HepG2 (cell line): ENCODE results near the gene DAB2IP. TPM values are rescaled to one million over a fixed set of nuclear protein-coding genes. Genes with fewer than 3 reads are reported as not detected.
A peak's percentile ranks its signal among the peaks of the same experiment; 100 is the strongest.

Experiments
- ATAC-seq: fragments of 200-7000 bp; cut with Tn5 transposase; 3 replicates; pipeline ENCODE4 v1.9.1; 2020; ENCODE audit warnings: mild to moderate bottlenecking, moderate library complexity
- BruUV-seq: library from RNA; stranded (reverse); fragments of 400-500 nt; replicated peaks from 2 replicates; lab custom pipeline; 2021; lab: Mats Ljungman, UMichigan
- CTCF ChIA-PET: fragments of 300-600 bp; formaldehyde crosslinking; extraction: SDS; loops from one replicate; lab custom pipeline; 2021; ENCODE audit warnings: low total read pairs, inconsistent platforms, low intra/inter-chr PET ratio; lab: Yijun Ruan, JAX
- POLR2A ChIA-PET: fragments of 350-600 bp; sonication (Branson Sonifier 250); formaldehyde crosslinking; loops from one replicate; lab custom pipeline; 2020; ENCODE audit warnings: antibody characterized with exemption, inconsistent platforms; lab: Yijun Ruan, JAX
- DNase-seq: peaks from one replicate; pipeline ENCODE4 v3.0.0-alpha.2; 2015; ENCODE audit warnings: low spot score
- FAIRE-seq: peaks from 3 replicates; lab custom pipeline; 2011; peaks lifted over from hg19 to GRCh38; lab: Jason Lieb, UNC
- H2AFZ ChIP-seq: one replicate; pipeline ENCODE4 v1.6.1; 2011; ENCODE audit warnings: low read length, inconsistent platforms
- H3K27ac ChIP-seq: fragments of 300-600 bp; 3 replicates; pipeline ENCODE4 v1.8.0; 2011; ENCODE audit warnings: mixed run types, mild to moderate bottlenecking, mixed read lengths, low read length, inconsistent platforms; ENCODE audit not compliant: insufficient read depth; ENCODE audit errors: extremely low read length
- H3K27me3 ChIP-seq, 2 experiments: fragments of 200-600 bp in 1 of 2; 2 replicates in 1 of 2; 3 replicates in 1 of 2; pipeline versions ENCODE4 v1.6.0 to v1.8.0; 2011; ENCODE audit warnings: low read length in 2 of 2, mild to moderate bottlenecking in 2 of 2, moderate library complexity in 2 of 2, inconsistent platforms in 1 of 2; ENCODE audit not compliant: insufficient read depth in 2 of 2, control insufficient read depth in 1 of 2
- H3K36me3 ChIP-seq, 2 experiments: fragments of 200-600 bp in 1 of 2; replicated peaks in 1 of 2; 2 replicates in 1 of 2; 3 replicates in 1 of 2; pipeline versions ENCODE4 v1.5.1 to v1.8.0; 2011; ENCODE audit warnings: low read length in 2 of 2, inconsistent platforms in 1 of 2; ENCODE audit not compliant: insufficient read depth in 2 of 2, control insufficient read depth in 1 of 2
- H3K4me1 ChIP-seq: 2 replicates; pipeline ENCODE4 v1.5.1; 2012; ENCODE audit warnings: low read length, inconsistent platforms; ENCODE audit not compliant: insufficient read depth
- H3K4me2 ChIP-seq: 2 replicates; pipeline ENCODE4 v1.6.0; 2011; ENCODE audit warnings: low read depth, low read length, inconsistent platforms
- H3K4me3 ChIP-seq, 3 experiments: fragments of 200-600 bp in 1 of 3; sonication (generic), shearing (Covaris generic) in 1 of 3; replicated peaks in 1 of 3; 2 replicates each; pipeline ENCODE4 v1.5.1; 2011 to 2016; ENCODE audit warnings: low read length in 3 of 3, inconsistent platforms in 2 of 3, low read depth in 2 of 3, mild to moderate bottlenecking in 2 of 3, control low read depth in 1 of 3, mixed read lengths in 1 of 3; ENCODE audit not compliant: insufficient read depth in 1 of 3
- H3K79me2 ChIP-seq: one replicate; pipeline ENCODE4 v1.6.1; 2011; ENCODE audit warnings: low read length, inconsistent platforms; ENCODE audit not compliant: insufficient read depth
- H3K9ac ChIP-seq: 2 replicates; pipeline ENCODE4 v1.6.0; 2011; ENCODE audit warnings: mild to moderate bottlenecking, low read depth, low read length, inconsistent platforms; ENCODE audit not compliant: insufficient read depth
- H3K9me3 ChIP-seq: 2 replicates; pipeline ENCODE4 v1.5.1; 2012; ENCODE audit warnings: mild to moderate bottlenecking, low read length
- H4K20me1 ChIP-seq: 2 replicates; pipeline ENCODE4 v1.6.0; 2011; ENCODE audit warnings: inconsistent platforms, mild to moderate bottlenecking, low read length, moderate library complexity; ENCODE audit not compliant: insufficient read depth
- EHMT2 ChIP-seq: fragments of 200-600 bp; sonication (generic); IDR thresholded peaks from 2 replicates; pipeline ENCODE4 v1.7.0; 2017; ENCODE audit warnings: antibody characterized with exemption, low read depth, low read length, borderline replicate concordance
- FOXK2 ChIP-seq: fragments of 450-650 bp; IDR thresholded peaks from 2 replicates; pipeline ENCODE4 v1.6.1; 2016
- HMGA1 ChIP-seq: sonication (generic); formaldehyde crosslinking; conservative IDR thresholded peaks from 2 replicates; pipeline ENCODE4 v1.4.0; 2020; ENCODE audit warnings: missing genetic modification reagents
- IKZF1 ChIP-seq: fragments of 450-650 bp; IDR thresholded peaks from 2 replicates; pipeline ENCODE4 v1.7.1; 2016
- JUND ChIP-seq: sonication (generic); formaldehyde crosslinking; IDR thresholded peaks from 2 replicates; pipeline ENCODE4 v1.8.0; 2022; ENCODE audit warnings: mild to moderate bottlenecking, missing genetic modification reagents
- MAF1 ChIP-seq: sonication (generic); formaldehyde crosslinking; IDR thresholded peaks from 2 replicates; pipeline ENCODE4 v1.5.0; 2020; ENCODE audit warnings: missing genetic modification reagents, borderline replicate concordance
- MLXIP ChIP-seq: sonication (generic); formaldehyde crosslinking; IDR thresholded peaks from 2 replicates; pipeline ENCODE4 v1.9.0; 2021; ENCODE audit warnings: missing genetic modification reagents, borderline replicate concordance
- SNAPC2 ChIP-seq: sonication (generic); formaldehyde crosslinking; IDR thresholded peaks from 2 replicates; pipeline ENCODE4 v1.8.1; 2022; ENCODE audit warnings: mild to moderate bottlenecking, missing genetic modification reagents
- SYNCRIP ChIP-seq: fragments of 200-400 bp; formaldehyde crosslinking; IDR thresholded peaks from 2 replicates; pipeline ENCODE4 v1.6.1; 2018; ENCODE audit warnings: mild to moderate bottlenecking, low read depth, low read length; ENCODE audit not compliant: insufficient read depth
- TEAD3 ChIP-seq: optimal IDR thresholded peaks from 2 replicates; pipeline ENCODE3; 2016; ENCODE audit warnings: borderline replicate concordance
- ZBTB43 ChIP-seq: sonication (generic); formaldehyde crosslinking; conservative IDR thresholded peaks from 2 replicates; pipeline ENCODE4 v1.4.0; 2020; ENCODE audit warnings: missing genetic modification reagents
- ZNF207 ChIP-seq: fragments of 450-650 bp; IDR thresholded peaks from 2 replicates; pipeline ENCODE4 v1.6.1; 2016; ENCODE audit warnings: antibody characterized with exemption, borderline replicate concordance
- ZNF263 ChIP-seq: sonication (generic); formaldehyde crosslinking; IDR thresholded peaks from 2 replicates; pipeline ENCODE4 v1.4.0; 2020; ENCODE audit warnings: missing genetic modification reagents
- ZNF501 ChIP-seq: sonication (generic); formaldehyde crosslinking; IDR thresholded peaks from 2 replicates; pipeline ENCODE4 v1.5.1; 2020; ENCODE audit warnings: mild to moderate bottlenecking, moderate library complexity, missing genetic modification reagents
- ZNF629 ChIP-seq: sonication (generic); formaldehyde crosslinking; conservative IDR thresholded peaks from 2 replicates; pipeline ENCODE4 v1.5.0; 2020; ENCODE audit warnings: missing genetic modification reagents
- ZNF670 ChIP-seq: sonication (generic); formaldehyde crosslinking; IDR thresholded peaks from 2 replicates; pipeline ENCODE4 v1.8.0; 2022; ENCODE audit warnings: mild to moderate bottlenecking, missing genetic modification reagents, borderline replicate concordance
- ZNF784 ChIP-seq: sonication (generic); formaldehyde crosslinking; IDR thresholded peaks from 2 replicates; pipeline ENCODE4 v1.5.1; 2020; ENCODE audit warnings: missing genetic modification reagents, mild to moderate bottlenecking, borderline replicate concordance
- WGBS: methylation state at CpG from one replicate; pipeline ENCODE4 v1.1.6; 2017; ENCODE audit warnings: low lambda C conversion rate; 5-methylcytosine and 5-hydroxymethylcytosine counted together
- in situ Hi-C: cut with HindIII; loops from 2 replicates; pipeline ENCODE4 v1.10.0; 2017; ENCODE audit warnings: low pct_unique_long_range_greater_than_20kb; ENCODE audit not compliant: extremely low pct_ligation_motif_present
- intact Hi-C: fragments of 100-400 bp; cut with micrococcal nuclease; formaldehyde crosslinking; loops from one replicate; pipeline ENCODE4 v1.10.0; 2022; ENCODE audit not compliant: unreplicated experiment
- polyA plus RNA-seq, 8 experiments: library from polyadenylated mRNA; depleted of rRNA in 3 of 8; stranded (reverse) in 7 of 8; unstranded in 1 of 8; fragments of >200 nt; fragmentation: Illumina TruSeq in 4 of 8; extraction: Trizol in 4 of 8; gene quantifications; 2 replicates each; pipeline versions ENCODE4 v1.2.1 to v1.2.3, GENCODE V29; 2011 to 2016; ENCODE audit warnings: low read depth in 4 of 8, missing spikeins in 1 of 8, mixed read lengths in 1 of 8; ENCODE audit not compliant: insufficient read depth in 1 of 8
- total RNA-seq, 5 experiments: library from RNA; depleted of rRNA; stranded (reverse); fragments of >200 nt; fragmentation: Illumina TruSeq; extraction: Trizol; gene quantifications; 2 replicates each; pipeline ENCODE4 v1.2.3, GENCODE V29; 2016; ENCODE audit warnings: low read depth in 1 of 5

DAB2IP gene
- total and polyA plus RNA-seq, 2 of the 13 experiments (the other 11 are each of a cell fraction or from before 2014, with no cell fraction given) = 25.3 to 37.9 TPM

DNA sequence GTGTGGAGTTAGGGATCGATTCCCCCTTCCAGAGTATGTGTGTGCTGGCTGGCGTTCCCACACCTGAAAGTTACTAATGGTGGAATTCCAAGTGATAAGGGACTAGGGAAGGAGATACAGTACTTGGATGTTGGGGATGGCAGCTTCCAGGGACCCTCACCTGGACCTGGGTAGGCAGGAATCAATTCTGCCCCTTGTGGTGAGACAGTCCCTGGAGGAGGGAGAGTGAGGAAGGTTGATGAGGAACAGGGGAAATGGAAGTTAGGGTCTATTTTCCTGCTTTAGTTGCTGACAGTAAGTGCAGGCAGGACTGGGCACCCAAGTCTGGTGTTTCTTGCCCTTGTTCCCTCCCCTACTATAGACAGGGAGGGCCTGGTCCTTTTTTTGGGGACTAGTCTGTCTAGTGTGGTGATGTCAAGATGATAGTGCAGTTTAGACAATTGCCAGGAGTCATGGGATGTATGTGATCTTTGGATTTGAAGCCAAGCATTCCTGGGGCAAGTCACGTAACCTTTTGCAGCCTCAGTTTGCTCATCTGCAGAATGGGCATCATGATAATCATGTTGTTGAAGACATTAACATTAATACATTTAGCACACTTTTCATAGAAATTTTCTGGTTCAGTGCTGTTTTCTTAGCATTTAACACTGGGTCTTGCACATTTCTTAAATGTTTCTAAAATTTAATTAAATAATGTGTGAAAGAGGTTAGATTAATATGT, 51.7 kb downstream of the DAB2IP start:
- H4K20me1 ChIP-seq = no peaks in the 10 kb centered on the region

DNA sequence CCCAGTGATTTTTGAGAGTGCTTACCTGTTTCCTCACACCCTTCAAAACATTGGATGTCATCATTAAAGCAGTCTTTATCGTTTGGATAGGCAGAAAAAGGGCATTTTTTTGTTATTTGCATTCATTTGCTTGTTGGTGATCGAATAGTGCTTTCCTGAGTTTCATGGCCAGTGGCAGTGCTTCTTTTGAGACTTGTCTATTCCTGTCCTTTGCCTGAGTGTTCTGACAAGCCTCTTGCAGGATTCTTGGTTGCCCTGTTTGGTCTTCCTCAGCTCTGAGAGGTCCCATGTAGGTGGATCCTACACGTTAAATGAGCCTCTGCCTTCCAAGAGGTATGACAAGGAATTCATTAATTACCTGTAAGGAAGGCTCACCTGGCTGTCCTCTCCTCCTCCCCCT, 52.8 kb downstream of the DAB2IP start:
- no peak overlapping the region for H3K4me2 ChIP-seq
- H3K4me1 ChIP-seq = no peaks in the 10 kb centered on the region
- intact Hi-C loops (no loop called here), in situ Hi-C loops (no loop called here)
- no peaks in the 10 kb centered on the region for H3K36me3 ChIP-seq
- no peaks in the 10 kb centered on the region for H3K9me3 ChIP-seq
- no peak overlapping the region for H3K27ac ChIP-seq
- POLR2A ChIA-PET = no interaction called here
- BruUV-seq = no TSS peak
- H4K20me1 ChIP-seq = no peaks in the 10 kb centered on the region
- FAIRE-seq (no peak), ATAC-seq (no peak), DNase-seq (no peak)
- no peak overlapping the region for H3K4me3 ChIP-seq
- H2AFZ ChIP-seq = no peak overlapping the region
- CTCF ChIA-PET = no interaction called here
- H3K9ac ChIP-seq = no peak overlapping the region
- 54% methylated on average over 3 of the region's 3 CpGs for WGBS
- H3K79me2 ChIP-seq = no peaks in the 10 kb centered on the region
- no peaks in the 10 kb centered on the region for H3K27me3 ChIP-seq
- no peak for TF ChIP-seq ZBTB43
- no peak for TF ChIP-seq IKZF1
- no peak for TF ChIP-seq SYNCRIP
- TF ChIP-seq JUND (CRISPR knock-in tag) = no peak
- TF ChIP-seq MLXIP (CRISPR knock-in tag) = no peak
- no peak for TF ChIP-seq ZNF784 (CRISPR knock-in tag)
- no peak for TF ChIP-seq HMGA1 (CRISPR knock-in tag)
- no peak for TF ChIP-seq TEAD3 (CRISPR knock-in tag)
- TF ChIP-seq ZNF670 (CRISPR knock-in tag) = no peak
- no peak for TF ChIP-seq SNAPC2 (CRISPR knock-in tag)
- TF ChIP-seq EHMT2 = no peak
- TF ChIP-seq ZNF207 = no peak

More for the DNA sequence above, 51.7 kb downstream of the DAB2IP start:
- Histone ChIP-seq H3K27me3 (no peaks in the 10 kb centered on the region), H3K27ac (no peak overlapping the region), H3K4me1 (no peaks in the 10 kb centered on the region), H3K4me3 (no peak overlapping the region), H3K9me3 (no peaks in the 10 kb centered on the region), H3K4me2 (no peak overlapping the region), H2AFZ (no peak overlapping the region), H3K9ac (no peak overlapping the region), H3K79me2 (no peaks in the 10 kb centered on the region), H3K36me3 (no peaks in the 10 kb centered on the region)
- DNase-seq (no peak), ATAC-seq (peak; percentile 30; the same call in 2 of the 3 replicates), FAIRE-seq (no peak)
- in situ Hi-C loops (no loop called here), intact Hi-C loops (no loop called here)
- 48% methylated on average over 3 of the region's 3 CpGs for WGBS
- CTCF ChIA-PET = no interaction called here
- BruUV-seq = no TSS peak
- POLR2A ChIA-PET = no interaction called here
- no peak for TF ChIP-seq FOXK2
- no peak for TF ChIP-seq MAF1 (CRISPR knock-in tag)
- peak; percentile 91 for TF ChIP-seq ZNF629 (CRISPR knock-in tag)
- TF ChIP-seq ZNF501 (CRISPR knock-in tag) = no peak
- peak; percentile 80 for TF ChIP-seq ZNF263 (CRISPR knock-in tag)
